Occipital lobe (tissue), 3 donors: ENCODE results near the gene NPIPB13. TPM values are rescaled to one million over a fixed set of nuclear protein-coding genes. Genes with fewer than 3 reads are reported as not detected.
"Not testable (repeated sequence)": the region's sequence is repeated elsewhere in the genome, so short reads cannot be mapped to it uniquely, and the experiment has no call there.

ENCODE experiments used
- DNase-seq: peaks from one replicate; lab custom pipeline; 2025; lab: John Stamatoyannopoulos, UW
- small RNA-seq: library from RNA; depleted of rRNA; stranded (forward); fragments of <200 nt; gene quantifications from one replicate; pipeline ENCODE3, GENCODE V24; 2014
- total RNA-seq: library from RNA; depleted of rRNA; stranded (reverse); fragments of >200 nt; gene quantifications from one replicate; pipeline ENCODE4 v1.2.3, GENCODE V29; 2014

The NPIPB13 gene
- total RNA-seq = 0.78 TPM

GRCh38 chr16:30248379-30248778, at the start of gene NPIPB13:
Gene NPIPB13, minus strand, starts transcription at chr16:30248479. Its CDS starts 2,906 bp downstream, at chr16:30245573.
- not testable (repeated sequence) for DNase-seq

DNA sequence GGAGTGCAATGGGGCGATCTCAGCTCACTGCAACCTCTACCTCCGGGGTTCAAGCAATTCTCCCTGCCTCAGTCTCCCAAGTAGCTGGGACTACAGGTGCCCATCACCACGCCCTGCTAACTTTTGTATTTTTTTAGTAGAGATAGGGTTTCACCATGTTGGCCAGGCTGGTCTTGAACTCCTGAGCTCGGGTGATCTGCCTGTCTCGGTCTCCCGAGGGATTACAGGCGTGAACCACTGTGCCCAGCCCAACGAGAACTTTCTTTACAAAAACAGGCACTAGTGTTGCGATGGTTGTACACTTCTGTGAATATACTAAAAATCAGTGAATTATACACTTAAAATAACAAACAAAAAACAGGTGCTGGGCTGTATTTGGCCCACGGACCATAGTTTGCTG, 34.1 kb upstream of the NPIPB13 start:
- DNase-seq = not testable (repeated sequence)

GRCh38 chr16:30278523-30278922, 30.2 kb upstream of the NPIPB13 start:
- not testable (repeated sequence) for DNase-seq

GRCh38 chr16:30217082-30217481, 31.2 kb downstream of the NPIPB13 start:
- not testable (repeated sequence) for DNase-seq

- DNase-seq = not testable (repeated sequence)
Observed at GRCh38 chr16:30211414-30211813, 36.9 kb downstream of the NPIPB13 start.

DNA sequence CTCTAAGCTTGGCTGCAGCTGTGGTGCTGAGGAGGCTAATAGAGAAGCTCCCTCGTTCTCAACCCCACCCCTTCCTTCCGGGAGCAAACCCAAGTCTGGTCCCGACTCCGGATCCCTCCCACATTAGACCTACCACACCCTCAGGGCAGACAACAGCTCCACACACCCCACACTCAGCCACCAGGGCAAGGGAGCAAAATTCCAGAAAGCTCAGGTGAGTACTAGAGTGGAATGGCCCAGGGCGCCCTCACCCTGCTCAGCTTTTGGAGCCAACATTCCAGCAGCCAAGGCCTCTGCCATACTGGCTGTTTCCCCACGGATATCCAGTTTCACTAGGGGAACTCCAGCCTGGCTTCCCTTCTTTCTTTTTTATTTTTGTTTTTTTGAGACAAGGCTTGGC, 39.2 kb downstream of the NPIPB13 start:
- DNase-seq = not testable (repeated sequence)

- DNase-seq = not testable (repeated sequence)
Observed at GRCh38 chr16:30207063-30207704, 41.1 kb downstream of the NPIPB13 start.

DNA sequence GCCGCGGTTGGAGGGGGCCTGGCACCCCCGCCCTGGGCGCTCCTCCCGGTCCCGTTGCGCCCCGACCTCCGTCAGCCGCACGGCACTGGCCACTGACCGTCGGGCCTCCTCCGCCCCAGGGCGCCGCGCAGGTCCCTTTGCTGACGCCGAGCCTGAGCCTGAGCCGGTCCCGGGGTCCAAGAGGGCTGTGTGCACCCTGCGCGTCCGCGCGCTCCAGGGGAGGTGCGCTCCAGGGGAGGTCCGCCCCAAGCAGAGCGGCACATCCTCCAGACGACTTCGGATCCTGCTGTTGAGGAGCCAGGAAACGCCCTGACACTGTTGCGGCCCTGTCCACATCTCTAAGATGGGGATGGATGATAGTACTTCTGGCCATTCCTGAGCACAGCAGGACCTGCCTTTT, 42.0 kb downstream of the NPIPB13 start:
- not testable (repeated sequence) for DNase-seq

DNA sequence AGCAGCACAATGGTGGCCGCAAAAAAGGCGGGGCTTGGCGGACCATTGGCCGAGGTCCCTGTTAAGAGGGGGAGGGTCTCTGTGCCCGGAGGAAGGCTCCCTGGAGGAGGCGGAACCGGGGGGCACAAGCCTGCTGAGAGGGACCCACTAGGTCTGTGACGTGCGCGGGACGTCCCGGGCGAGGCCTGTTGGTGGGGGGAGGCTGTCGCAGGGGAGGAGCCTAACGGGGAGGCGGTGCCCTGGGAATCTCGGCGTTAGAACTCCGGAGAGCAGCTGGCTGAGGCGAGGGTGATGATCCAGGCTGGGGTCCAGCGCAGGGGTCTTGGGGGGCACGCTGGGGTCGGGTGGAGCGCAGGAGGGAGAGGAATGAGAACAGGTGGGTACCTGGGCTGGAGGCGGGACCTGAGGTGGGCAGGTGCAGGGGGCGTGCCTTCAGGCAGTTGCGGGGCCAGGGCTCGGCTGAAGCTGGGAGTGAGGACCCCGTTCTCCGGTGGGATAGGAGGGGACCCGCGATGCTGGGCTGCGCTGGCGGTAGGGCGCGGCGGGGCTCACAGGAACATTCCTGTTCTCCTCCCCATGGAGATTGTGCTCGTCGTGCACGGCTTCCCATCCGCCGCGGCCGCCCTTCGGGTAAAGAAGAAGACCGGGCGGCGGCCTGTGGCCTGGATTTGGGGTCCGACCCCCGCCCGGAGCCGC, 42.6 kb downstream of the NPIPB13 start:
- not testable (repeated sequence) for DNase-seq

GRCh38 chr16:30199608-30200343, 48.5 kb downstream of the NPIPB13 start:
- not testable (repeated sequence) for DNase-seq

DNA sequence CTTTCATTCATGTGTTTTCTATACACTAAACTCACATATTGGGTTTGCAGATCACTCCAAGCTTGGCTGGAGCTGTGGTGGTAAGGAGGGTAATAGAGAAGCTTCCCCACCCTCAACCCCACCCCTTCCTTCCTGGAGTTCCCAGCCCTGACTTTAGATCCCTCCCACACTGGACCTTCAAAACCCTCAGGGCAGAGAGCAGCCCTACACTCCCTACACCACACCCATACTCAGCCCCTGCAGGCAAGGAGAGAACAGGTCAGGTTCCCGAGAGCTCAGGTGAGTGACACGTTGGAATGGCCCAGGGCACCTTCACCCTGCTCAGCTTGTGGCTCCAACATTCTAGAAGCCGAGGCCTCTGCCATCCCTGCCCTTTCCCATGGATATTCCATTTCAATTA, 49.2 kb downstream of the NPIPB13 start, which contains the start of gene SULT1A3:
Gene SULT1A3, plus strand, starts transcription at position 207 of the 400 bp plus-strand sequence. CDS start 1,474 bp downstream, outside the sequence.
- DNase-seq = not testable (repeated sequence)

Small RNAs within 50 kb of the gene (small RNA-seq; reads per million reads assigned to genes)
- gene AC106782.4 = not detected

Other genes with a start within 250 kb of the NPIPB13 start
- gene DOC2A, start 237.5 kb downstream of the NPIPB13 start, total RNA-seq = 10.5 TPM
- not detected for gene C16orf92, start 225.3 kb downstream of the NPIPB13 start, total RNA-seq
- 12.5 TPM for gene TLCD3B, start 217.2 kb downstream of the NPIPB13 start, total RNA-seq
- 57.4 TPM for gene ALDOA, start 182.7 kb downstream of the NPIPB13 start, total RNA-seq
- gene PPP4C, start 172.5 kb downstream of the NPIPB13 start, total RNA-seq = 81.4 TPM
- gene TBX6, start 156.6 kb downstream of the NPIPB13 start, total RNA-seq = 0.16 TPM
- 21.1 TPM for gene YPEL3, start 152.3 kb downstream of the NPIPB13 start, total RNA-seq
- 0.47 TPM for gene GDPD3, start 134.9 kb downstream of the NPIPB13 start, total RNA-seq
- gene MAPK3, start 125.3 kb downstream of the NPIPB13 start, total RNA-seq = 25.7 TPM
- 15.9 TPM for gene CORO1A, start 64.9 kb downstream of the NPIPB13 start, total RNA-seq
- 12.5 TPM for gene BOLA2B, start 54.8 kb downstream of the NPIPB13 start, total RNA-seq
- 13.9 TPM for gene SLX1A, start 54.6 kb downstream of the NPIPB13 start, total RNA-seq
- gene SULT1A3, start 49.2 kb downstream of the NPIPB13 start, total RNA-seq = 2.3 TPM
- gene CD2BP2, start 106.8 kb upstream of the NPIPB13 start, total RNA-seq = 39.8 TPM
- gene TBC1D10B, start 122.0 kb upstream of the NPIPB13 start, total RNA-seq = 25.6 TPM
- gene MYL11, start 126.3 kb upstream of the NPIPB13 start, total RNA-seq = 6.1 TPM
- gene SEPTIN1, start 134.1 kb upstream of the NPIPB13 start, total RNA-seq = under 0.01 TPM
- 32.0 TPM for gene ZNF48, start 146.9 kb upstream of the NPIPB13 start, total RNA-seq
- 6.9 TPM for gene ZNF771, start 159.1 kb upstream of the NPIPB13 start, total RNA-seq
- gene DCTPP1, start 181.6 kb upstream of the NPIPB13 start, total RNA-seq = 29.8 TPM
- gene SEPHS2, start 197.4 kb upstream of the NPIPB13 start, total RNA-seq = 12.3 TPM
- gene ITGAL, start 224.3 kb upstream of the NPIPB13 start, total RNA-seq = 1.1 TPM